GM10266 (cell line): ENCODE measurements around the gene UFSP2.

Experiments
- DNase-seq: peaks from one replicate; pipeline ENCODE4 v3.0.0; 2012; ENCODE audit errors: extremely low spot score
- CTCF ChIP-seq: IDR thresholded peaks from 2 replicates; pipeline ENCODE4 v1.5.1; 2012; ENCODE audit warnings: mild to moderate bottlenecking, low read depth; ENCODE audit not compliant: control insufficient read depth, insufficient read depth; ENCODE audit errors: missing control alignments

The UFSP2 gene

GRCh38 chr4:185425647-185426352 is at the start of gene UFSP2:
Gene UFSP2, minus strand, starts transcription at chr4:185425964. Its CDS starts 96 bp downstream, at chr4:185425868.
- DNase-seq, result peak; percentile 85
- peak; percentile 32 for TF ChIP-seq CTCF

GRCh38 chr4:185473247-185473646 is 47.5 kb upstream of the UFSP2 start:
- no peak for TF ChIP-seq CTCF
- DNase-seq, result no peak

- DNase-seq, result no peak
- TF ChIP-seq CTCF, result no peak
Measured at GRCh38 chr4:185472103-185472542, 46.4 kb upstream of the UFSP2 start.

- peak; percentile 92 for TF ChIP-seq CTCF
Measured at GRCh38 chr4:185471235-185472102, 45.7 kb upstream of the UFSP2 start, which contains the start of gene CCDC110. Gene CCDC110, minus strand, starts transcription at chr4:185471733. Its CDS starts 50 bp downstream, at chr4:185471683.

GRCh38 chr4:185470501-185471195 is 44.9 kb upstream of the UFSP2 start:
- TF ChIP-seq CTCF, result no peak
- DNase-seq, result no peak

More at GRCh38 chr4:185471235-185472102, 45.7 kb upstream of the UFSP2 start, which contains the start of gene CCDC110:
- peak; percentile 100 for DNase-seq

- DNase-seq, result no peak
- TF ChIP-seq CTCF, result no peak
Measured at GRCh38 chr4:185469580-185470154, 43.9 kb upstream of the UFSP2 start.
